Right atrium auricular region (tissue), 2 donors: Measurements from ENCODE around the gene WDR19. TPM values are rescaled to one million over a fixed set of nuclear protein-coding genes. Genes with fewer than 3 reads are reported as not detected.

Experiments used
- DNase-seq: peaks from one replicate; pipeline ENCODE4 v3.0.0-alpha.2; 2019; ENCODE audit warnings: low spot score
- H3K27ac ChIP-seq, 2 donors: fragments of 200-600 bp; sonication (generic); 1 replicate in 1 of 2; 2 replicates in 1 of 2; pipeline ENCODE4 v1.5.1; 2016 to 2019
- H3K27me3 ChIP-seq, 2 donors: fragments of 200-600 bp; sonication (generic); one replicate each; pipeline versions ENCODE4 v1.5.1 to v1.6.0; 2017 to 2019
- H3K36me3 ChIP-seq: fragments of 200-600 bp; sonication (generic); one replicate; pipeline ENCODE4 v1.5.1; 2016
- H3K4me1 ChIP-seq, 2 donors: fragments of 200-600 bp; sonication (generic); one replicate each; pipeline versions ENCODE4 v1.5.1 to v1.6.0; 2017 to 2019
- H3K4me3 ChIP-seq, 2 donors: fragments of 200-600 bp; sonication (generic); 1 replicate in 1 of 2; 2 replicates in 1 of 2; pipeline ENCODE4 v1.5.1; 2017 to 2019; ENCODE audit warnings: mild to moderate bottlenecking in 1 of 2, moderate library complexity in 1 of 2
- H3K9me3 ChIP-seq, 2 donors: fragments of 200-600 bp; sonication (generic); one replicate each; pipeline ENCODE4 v1.5.1; 2019
- total RNA-seq, 2 donors: library from RNA; depleted of rRNA; stranded (reverse); fragments of >200 nt; gene quantifications; one replicate each; pipeline ENCODE4 v1.1.0, GENCODE V29; 2016
- TF ChIP-seq, protein P1 (sequence below), 2 donors: fragments of 200-600 bp; sonication (generic); IDR thresholded peaks; one replicate each; pipeline ENCODE4 v1.5.1; 2019; ENCODE audit warnings: antibody characterized with exemption in 2 of 2

The WDR19 gene
- total RNA-seq, 2 donors from 2014 or later = 6.4 to 9.2 TPM

- DNase-seq = no peak
- H3K27me3 ChIP-seq = no peaks in the 10 kb centered on the region
- TF ChIP-seq, protein P1, sequence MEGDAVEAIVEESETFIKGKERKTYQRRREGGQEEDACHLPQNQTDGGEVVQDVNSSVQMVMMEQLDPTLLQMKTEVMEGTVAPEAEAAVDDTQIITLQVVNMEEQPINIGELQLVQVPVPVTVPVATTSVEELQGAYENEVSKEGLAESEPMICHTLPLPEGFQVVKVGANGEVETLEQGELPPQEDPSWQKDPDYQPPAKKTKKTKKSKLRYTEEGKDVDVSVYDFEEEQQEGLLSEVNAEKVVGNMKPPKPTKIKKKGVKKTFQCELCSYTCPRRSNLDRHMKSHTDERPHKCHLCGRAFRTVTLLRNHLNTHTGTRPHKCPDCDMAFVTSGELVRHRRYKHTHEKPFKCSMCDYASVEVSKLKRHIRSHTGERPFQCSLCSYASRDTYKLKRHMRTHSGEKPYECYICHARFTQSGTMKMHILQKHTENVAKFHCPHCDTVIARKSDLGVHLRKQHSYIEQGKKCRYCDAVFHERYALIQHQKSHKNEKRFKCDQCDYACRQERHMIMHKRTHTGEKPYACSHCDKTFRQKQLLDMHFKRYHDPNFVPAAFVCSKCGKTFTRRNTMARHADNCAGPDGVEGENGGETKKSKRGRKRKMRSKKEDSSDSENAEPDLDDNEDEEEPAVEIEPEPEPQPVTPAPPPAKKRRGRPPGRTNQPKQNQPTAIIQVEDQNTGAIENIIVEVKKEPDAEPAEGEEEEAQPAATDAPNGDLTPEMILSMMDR (IDR thresholded peaks at IDR 0.05) = no peak
- peaks cover 45% of the 10 kb centered on the region for H3K36me3 ChIP-seq
- H3K27ac ChIP-seq = no peak overlapping the region
- no peak overlapping the region for H3K4me3 ChIP-seq
- peaks cover 0 to 27% of the 10 kb centered on the region in 2 donors for H3K4me1 ChIP-seq
- no peaks in the 10 kb centered on the region for H3K9me3 ChIP-seq
Observed at GRCh38 chr4:39304651-39305050, 122.3 kb downstream of the WDR19 start.

DNA sequence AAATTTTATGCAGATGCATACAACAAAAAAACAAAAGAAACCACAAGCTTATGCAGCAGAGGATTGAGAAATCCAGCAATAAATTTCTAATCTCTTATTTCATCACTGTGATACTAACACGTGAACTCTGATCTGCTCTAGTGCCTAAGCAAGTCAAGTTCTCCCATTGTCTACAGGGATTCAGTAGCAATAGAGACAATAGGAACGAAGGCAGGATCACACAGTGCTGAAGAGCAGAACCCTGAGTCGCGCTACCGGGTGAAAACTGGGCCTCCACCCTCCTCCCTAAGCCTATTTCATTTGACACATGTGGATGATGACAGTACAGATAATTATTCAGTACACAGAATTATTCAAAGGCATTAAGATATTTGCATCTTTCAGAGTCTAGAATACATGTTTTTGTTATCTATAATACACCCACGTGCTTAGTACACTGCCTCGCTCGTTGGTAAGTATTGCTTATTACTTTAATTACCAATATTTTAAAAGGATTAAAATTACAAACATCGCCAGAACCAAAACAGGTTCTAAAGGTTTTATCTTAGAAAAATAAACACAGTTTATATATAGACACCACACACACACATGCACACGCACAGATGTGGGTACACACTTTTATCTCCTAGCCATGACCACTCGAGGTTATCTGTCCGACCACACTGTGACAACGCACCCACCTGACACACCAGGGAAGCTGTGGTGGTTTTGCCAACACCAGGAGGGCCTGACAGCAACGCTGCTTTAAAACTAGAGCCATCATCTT lies 123.8 kb downstream of the WDR19 start:
- H3K36me3 ChIP-seq = peaks cover 30% of the 10 kb centered on the region
- no peak for DNase-seq

DNA sequence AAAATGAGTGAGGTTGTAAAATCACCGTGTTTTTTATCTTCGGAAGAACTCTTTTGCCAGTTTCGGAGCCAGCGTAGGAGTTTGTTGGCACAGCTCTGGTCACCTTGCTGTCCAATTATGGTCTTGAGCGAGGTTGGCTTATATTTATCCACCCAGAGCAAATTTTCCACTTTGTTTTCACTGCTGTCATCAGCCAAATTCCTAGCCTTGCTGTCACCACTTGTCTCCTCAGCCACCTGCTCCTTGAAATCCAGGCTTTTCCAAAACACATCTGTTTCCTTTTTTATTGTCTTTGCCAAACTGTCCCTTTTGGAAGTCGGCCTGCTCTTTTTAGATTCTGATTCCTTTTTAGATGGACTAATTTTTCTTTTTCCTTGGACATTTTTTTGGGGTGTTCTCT lies 126.3 kb downstream of the WDR19 start:
- DNase-seq = no peak
- Histone ChIP-seq H3K27me3 (no peaks in the 10 kb centered on the region), H3K27ac (peak overlapping the region; percentile 59 to 81), H3K4me1 (peaks cover 0 to 42% of the 10 kb centered on the region in 2 donors), H3K9me3 (no peaks in the 10 kb centered on the region), H3K36me3 (peaks cover 7% of the 10 kb centered on the region), H3K4me3 (no peak overlapping the region)
- TF ChIP-seq, protein P1 (IDR thresholded peaks at IDR 0.05) = no peak

More for the DNA sequence above, 123.8 kb downstream of the WDR19 start:
- Histone ChIP-seq H3K4me3 (no peak overlapping the region), H3K4me1 (peaks cover 0 to 27% of the 10 kb centered on the region in 2 donors), H3K9me3 (no peaks in the 10 kb centered on the region), H3K27ac (peak overlapping the region; percentile 59 to 81), H3K27me3 (no peaks in the 10 kb centered on the region)
- TF ChIP-seq, protein P1 (IDR thresholded peaks at IDR 0.05) = no peak

DNA sequence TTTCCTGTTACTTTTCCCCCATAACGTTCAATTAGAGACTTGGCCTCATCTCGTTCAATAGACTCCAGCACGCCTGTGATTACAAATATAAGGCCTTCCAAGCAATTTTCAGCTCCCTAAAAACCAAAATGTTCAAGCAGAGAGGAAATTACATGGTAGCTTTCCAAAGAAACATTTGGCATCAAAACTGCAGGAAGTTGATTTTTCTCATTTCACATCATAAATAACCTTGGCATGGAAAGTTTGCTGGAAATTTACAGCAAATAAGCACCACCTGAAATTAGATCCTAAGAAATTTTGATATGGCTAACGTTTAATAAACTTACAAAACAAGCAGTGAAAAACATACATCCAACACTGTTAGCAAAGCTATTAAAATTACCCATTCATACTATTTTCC lies 130.5 kb downstream of the WDR19 start:
- Histone ChIP-seq H3K4me1 (peaks cover 0 to 30% of the 10 kb centered on the region in 2 donors), H3K36me3 (no peaks in the 10 kb centered on the region), H3K9me3 (no peaks in the 10 kb centered on the region), H3K27ac (peak overlapping the region; percentile 43 to 70), H3K27me3 (no peaks in the 10 kb centered on the region), H3K4me3 (no peak overlapping the region)
- DNase-seq = no peak
- TF ChIP-seq, protein P1 (IDR thresholded peaks at IDR 0.05) = no peak

DNA sequence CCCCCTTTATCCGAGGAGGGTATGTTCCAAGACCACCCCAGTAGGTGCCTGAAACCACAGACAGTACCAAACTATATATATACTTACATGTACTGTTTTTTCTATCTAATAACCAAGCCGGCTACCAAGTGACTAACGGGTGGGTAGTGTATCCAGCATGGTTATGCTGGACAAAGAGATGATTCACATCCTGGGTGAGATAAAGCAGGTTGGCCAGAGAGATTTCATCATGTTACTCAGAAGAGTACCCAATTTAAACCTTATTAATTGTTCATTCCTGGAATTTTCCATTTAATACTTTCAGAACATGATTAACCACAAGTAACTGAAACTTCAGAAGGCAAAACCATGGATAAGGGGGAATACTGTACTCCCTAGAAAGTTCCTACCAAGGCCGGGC lies 137.3 kb downstream of the WDR19 start:
- no peaks in the 10 kb centered on the region for H3K27me3 ChIP-seq
- no peaks in the 10 kb centered on the region for H3K9me3 ChIP-seq
- no peak overlapping the region for H3K27ac ChIP-seq
- peaks cover 7% of the 10 kb centered on the region for H3K36me3 ChIP-seq
- H3K4me1 ChIP-seq = no peaks in the 10 kb centered on the region
- H3K4me3 ChIP-seq = no peak overlapping the region
- no peak for DNase-seq
- TF ChIP-seq, protein P1 (IDR thresholded peaks at IDR 0.05) = no peak
